OCI-LY3 (cell line): ENCODE results near the gene ARHGEF17.
"Not testable (repeated sequence)": the region's sequence is repeated elsewhere in the genome, so short reads cannot be mapped to it uniquely, and the experiment has no call there.

Source experiments
- H2AFZ ChIP-seq: fragments of 200-600, 300-600 bp; shearing (Covaris generic); 2 replicates; pipeline ENCODE4 v1.6.0; 2014; ENCODE audit warnings: antibody characterized with exemption, low read depth, low read length
- H3K27ac ChIP-seq: fragments of 200-600, 300-600 bp; sonication (generic); 2 replicates; pipeline ENCODE4 v1.5.1; 2014; ENCODE audit warnings: mild to moderate bottlenecking, low read length, moderate library complexity, mixed read lengths
- H3K27me3 ChIP-seq: fragments of 200-600, 300-600 bp; sonication (generic); 2 replicates; pipeline ENCODE4 v1.6.1; 2014; ENCODE audit warnings: low read depth, low read length, mixed read lengths
- H3K36me3 ChIP-seq: fragments of 200-600, 300-600 bp; sonication (generic); replicated peaks from 2 replicates; pipeline ENCODE3; 2014; ENCODE audit warnings: low read depth, low read length, mixed read lengths
- H3K4me1 ChIP-seq: fragments of 300-600, 200-600 bp; sonication (generic); 2 replicates; pipeline ENCODE4 v1.6.1; 2014; ENCODE audit warnings: low read length, mixed read lengths
- H3K4me2 ChIP-seq: fragments of 200-600, 300-600 bp; sonication (generic); 2 replicates; pipeline ENCODE4 v1.6.1; 2014; ENCODE audit warnings: low read length, mixed read lengths
- H3K4me3 ChIP-seq: fragments of 300-600, 200-600 bp; sonication (generic); 2 replicates; pipeline ENCODE4 v1.5.1; 2014; ENCODE audit warnings: antibody characterized with exemption, mild to moderate bottlenecking, low read length, moderate library complexity
- H3K79me2 ChIP-seq: fragments of 300-600, 200-600 bp; shearing (Covaris generic); 2 replicates; pipeline ENCODE4 v1.6.1; 2014; ENCODE audit warnings: mild to moderate bottlenecking, low read length, mixed read lengths
- H3K9ac ChIP-seq: fragments of 300-600, 200-600 bp; shearing (Covaris generic); 2 replicates; pipeline ENCODE4 v1.6.0; 2014; ENCODE audit warnings: mild to moderate bottlenecking, low read length, moderate library complexity
- H3K9me3 ChIP-seq: fragments of 200-600, 300-600 bp; shearing (Covaris generic); 2 replicates; pipeline ENCODE4 v1.6.1; 2014; ENCODE audit warnings: low read length, mixed read lengths; ENCODE audit not compliant: insufficient read depth
- H4K20me1 ChIP-seq: fragments of 200-600, 300-600 bp; sonication (generic); 2 replicates; pipeline ENCODE4 v1.6.1; 2016; ENCODE audit warnings: low read length, mixed read lengths; ENCODE audit not compliant: insufficient read depth
- EZH2phosphoT487 ChIP-seq: fragments of 200-600 bp; shearing (Covaris generic); IDR thresholded peaks from 2 replicates; pipeline ENCODE4 v1.6.1; 2018; ENCODE audit warnings: antibody characterized with exemption, mixed run types, low read depth
- TF ChIP-seq, protein P1 (sequence below): fragments of 200-600, 300-600 bp; sonication (generic); IDR thresholded peaks from 2 replicates; pipeline ENCODE4 v1.5.1; 2014; ENCODE audit warnings: antibody characterized with exemption, low read length, low read depth

ARHGEF17 gene

DNA sequence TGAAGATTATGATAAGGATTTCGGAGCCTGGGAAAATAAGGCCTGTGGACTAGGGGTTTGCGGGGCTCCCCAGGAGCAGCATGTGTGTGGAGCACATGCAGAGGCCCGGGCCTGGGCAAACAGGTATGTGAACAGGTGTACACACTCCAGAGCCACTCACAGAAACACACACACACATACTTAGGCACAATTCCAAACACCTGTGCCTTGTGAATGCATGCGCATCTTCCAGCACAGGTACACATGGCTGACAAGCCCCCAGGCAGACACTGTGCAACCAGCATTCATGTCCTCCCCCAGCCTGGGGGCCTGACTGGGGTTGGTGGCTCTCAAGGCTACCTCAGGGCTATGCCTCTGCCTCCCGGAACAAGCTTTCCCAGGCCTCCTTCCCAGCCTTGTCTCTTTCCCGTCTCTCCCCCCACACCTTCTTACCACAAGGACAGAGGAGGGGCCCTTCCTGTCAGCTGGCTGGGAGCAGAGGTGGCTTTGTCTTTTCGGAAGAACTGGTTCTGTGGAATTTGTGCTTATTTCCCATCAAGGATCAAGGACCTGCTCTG, 38.5 kb upstream of the ARHGEF17 start:
- Histone ChIP-seq H3K9ac (peak overlapping the region; percentile 92), H3K9me3 (no peaks in the 10 kb centered on the region), H4K20me1 (no peaks in the 10 kb centered on the region), H3K27me3 (no peaks in the 10 kb centered on the region), H3K79me2 (peaks cover 58% of the 10 kb centered on the region), H2AFZ (no peak overlapping the region), H3K36me3 (peaks cover 14% of the 10 kb centered on the region), H3K4me2 (peak overlapping the region; percentile 89), H3K4me1 (peaks cover 71% of the 10 kb centered on the region), H3K27ac (peak overlapping the region; percentile 94), H3K4me3 (peak overlapping the region; percentile 86)
- TF ChIP-seq EZH2phosphoT487, result no peak
- TF ChIP-seq, protein P1, sequence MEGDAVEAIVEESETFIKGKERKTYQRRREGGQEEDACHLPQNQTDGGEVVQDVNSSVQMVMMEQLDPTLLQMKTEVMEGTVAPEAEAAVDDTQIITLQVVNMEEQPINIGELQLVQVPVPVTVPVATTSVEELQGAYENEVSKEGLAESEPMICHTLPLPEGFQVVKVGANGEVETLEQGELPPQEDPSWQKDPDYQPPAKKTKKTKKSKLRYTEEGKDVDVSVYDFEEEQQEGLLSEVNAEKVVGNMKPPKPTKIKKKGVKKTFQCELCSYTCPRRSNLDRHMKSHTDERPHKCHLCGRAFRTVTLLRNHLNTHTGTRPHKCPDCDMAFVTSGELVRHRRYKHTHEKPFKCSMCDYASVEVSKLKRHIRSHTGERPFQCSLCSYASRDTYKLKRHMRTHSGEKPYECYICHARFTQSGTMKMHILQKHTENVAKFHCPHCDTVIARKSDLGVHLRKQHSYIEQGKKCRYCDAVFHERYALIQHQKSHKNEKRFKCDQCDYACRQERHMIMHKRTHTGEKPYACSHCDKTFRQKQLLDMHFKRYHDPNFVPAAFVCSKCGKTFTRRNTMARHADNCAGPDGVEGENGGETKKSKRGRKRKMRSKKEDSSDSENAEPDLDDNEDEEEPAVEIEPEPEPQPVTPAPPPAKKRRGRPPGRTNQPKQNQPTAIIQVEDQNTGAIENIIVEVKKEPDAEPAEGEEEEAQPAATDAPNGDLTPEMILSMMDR, result no peak

DNA sequence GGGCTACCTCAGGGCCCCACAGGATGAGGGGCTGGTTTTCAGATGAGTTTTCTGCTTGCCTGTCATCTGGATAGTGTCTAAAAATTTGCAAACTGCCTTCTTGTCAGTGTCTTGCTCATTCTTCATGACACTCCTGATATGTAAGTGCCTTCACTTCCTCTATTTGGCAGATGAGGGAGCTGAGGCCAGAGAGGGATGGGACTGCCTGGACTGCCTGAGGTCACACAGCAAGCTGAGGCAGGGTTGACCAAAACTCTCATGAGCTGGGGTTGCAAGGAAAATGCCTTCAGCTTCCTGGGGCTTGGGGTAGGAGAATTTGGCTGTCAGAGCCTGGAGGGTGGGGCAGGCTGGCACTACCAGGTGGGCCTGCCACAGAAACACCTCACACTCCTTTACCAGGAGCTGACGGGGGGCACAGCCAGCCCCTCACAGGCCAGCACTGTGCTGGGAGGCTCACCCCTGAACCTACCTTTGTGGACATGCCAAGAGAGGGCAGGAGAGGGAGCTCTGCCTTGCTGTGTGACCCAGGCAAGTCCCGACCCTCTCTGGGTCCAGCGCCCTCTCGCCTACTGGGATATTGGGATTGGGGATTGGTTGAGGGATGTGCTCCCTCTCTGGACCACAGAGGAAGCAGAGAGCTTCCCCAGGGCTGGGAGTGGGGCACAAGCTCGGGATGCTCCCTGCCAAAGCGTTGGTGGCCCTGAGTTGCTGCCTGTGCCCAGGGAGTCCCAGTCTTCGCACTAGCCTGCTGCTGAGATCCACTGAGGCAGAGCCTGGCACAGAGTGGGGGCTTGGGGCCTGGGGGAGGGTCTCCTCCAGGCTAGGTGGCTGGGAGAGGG, 37.8 kb upstream of the ARHGEF17 start:
- Histone ChIP-seq H3K27me3 (no peaks in the 10 kb centered on the region), H4K20me1 (peaks cover 5% of the 10 kb centered on the region), H3K36me3 (peaks cover 19% of the 10 kb centered on the region), H3K9me3 (no peaks in the 10 kb centered on the region), H3K27ac (peak overlapping the region; percentile 94), H3K4me3 (peak overlapping the region; percentile 86), H2AFZ (no peak overlapping the region), H3K79me2 (peaks cover 65% of the 10 kb centered on the region), H3K4me1 (peaks cover 78% of the 10 kb centered on the region), H3K4me2 (peak overlapping the region; percentile 89), H3K9ac (peak overlapping the region; percentile 92)
- TF ChIP-seq EZH2phosphoT487, result no peak
- TF ChIP-seq, protein P1, result peak; percentile 21

DNA sequence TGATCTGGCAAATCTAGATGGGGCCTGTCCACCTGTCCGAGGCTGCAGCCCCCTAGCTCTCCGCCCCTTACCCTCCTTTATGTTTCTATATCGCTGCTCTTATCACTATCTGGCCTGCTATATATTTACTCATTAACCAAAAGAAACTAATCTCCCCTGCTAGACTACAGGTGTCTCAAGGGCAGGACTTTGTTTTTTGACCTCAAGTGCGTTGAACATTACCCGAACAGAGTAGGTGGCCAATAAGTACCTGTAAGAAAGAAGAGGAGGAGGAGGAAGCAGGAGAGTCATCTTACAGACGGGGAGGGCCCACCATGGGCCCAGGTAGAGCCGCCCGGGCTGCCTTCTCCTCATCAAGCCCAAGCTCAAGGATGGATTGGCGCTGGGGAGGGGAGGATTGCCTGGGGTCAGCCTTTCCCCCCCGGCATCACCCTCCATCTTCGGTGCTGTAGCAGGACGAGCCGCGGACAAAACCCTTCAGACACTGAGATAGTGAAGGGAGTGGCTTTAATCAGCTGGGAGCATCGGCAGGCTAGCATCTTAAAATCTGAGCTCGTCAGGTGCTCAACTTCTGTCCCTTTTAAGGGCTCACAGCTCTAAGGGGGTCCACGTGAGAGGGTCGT, 37.1 kb upstream of the ARHGEF17 start:
- H3K36me3 ChIP-seq, result peaks cover 25% of the 10 kb centered on the region
- H2AFZ ChIP-seq, result no peak overlapping the region
- H4K20me1 ChIP-seq, result peaks cover 12% of the 10 kb centered on the region
- peak overlapping the region; percentile 94 for H3K27ac ChIP-seq
- H3K9me3 ChIP-seq, result no peaks in the 10 kb centered on the region
- H3K4me1 ChIP-seq, result peaks cover 80% of the 10 kb centered on the region
- peaks cover 72% of the 10 kb centered on the region for H3K79me2 ChIP-seq
- peak overlapping the region; percentile 92 for H3K9ac ChIP-seq
- H3K4me3 ChIP-seq, result peak overlapping the region; percentile 86
- no peak for TF ChIP-seq EZH2phosphoT487
- TF ChIP-seq, protein P1, result no peak
- H3K27me3 ChIP-seq, result no peaks in the 10 kb centered on the region
- H3K4me2 ChIP-seq, result peak overlapping the region; percentile 89

DNA sequence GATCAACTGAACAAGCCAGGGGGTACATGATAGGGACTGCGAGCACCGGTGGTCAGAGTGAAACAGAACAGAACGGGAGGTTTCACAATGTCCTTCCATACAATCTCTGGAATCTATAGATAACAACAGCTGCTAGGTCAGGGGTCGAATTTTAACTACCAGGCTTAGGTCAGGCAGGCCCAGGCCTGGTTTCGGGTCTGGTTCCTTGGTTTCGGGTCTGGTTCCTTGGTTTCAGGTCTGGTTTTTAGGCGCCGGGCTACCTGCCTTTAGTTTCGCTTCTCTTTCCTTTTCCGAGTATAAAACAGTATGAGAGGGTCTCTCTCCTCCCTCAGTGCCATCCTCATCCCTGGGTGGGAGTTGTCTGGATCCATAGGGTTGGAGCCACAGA, 36.6 kb upstream of the ARHGEF17 start:
- H3K9ac ChIP-seq, result peak overlapping the region; percentile 92
- peaks cover 18% of the 10 kb centered on the region for H4K20me1 ChIP-seq
- peak overlapping the region; percentile 94 for H3K27ac ChIP-seq
- not testable (repeated sequence) for H3K9me3 ChIP-seq, H2AFZ ChIP-seq, H3K27me3 ChIP-seq
- peak overlapping the region; percentile 86 for H3K4me3 ChIP-seq
- H3K4me2 ChIP-seq, result peak overlapping the region; percentile 89
- H3K4me1 ChIP-seq, result peaks cover 81% of the 10 kb centered on the region
- H3K36me3 ChIP-seq, result peaks cover 30% of the 10 kb centered on the region
- H3K79me2 ChIP-seq, result peaks cover 77% of the 10 kb centered on the region
